ENCODE results near the gene AMER3.

DNA sequence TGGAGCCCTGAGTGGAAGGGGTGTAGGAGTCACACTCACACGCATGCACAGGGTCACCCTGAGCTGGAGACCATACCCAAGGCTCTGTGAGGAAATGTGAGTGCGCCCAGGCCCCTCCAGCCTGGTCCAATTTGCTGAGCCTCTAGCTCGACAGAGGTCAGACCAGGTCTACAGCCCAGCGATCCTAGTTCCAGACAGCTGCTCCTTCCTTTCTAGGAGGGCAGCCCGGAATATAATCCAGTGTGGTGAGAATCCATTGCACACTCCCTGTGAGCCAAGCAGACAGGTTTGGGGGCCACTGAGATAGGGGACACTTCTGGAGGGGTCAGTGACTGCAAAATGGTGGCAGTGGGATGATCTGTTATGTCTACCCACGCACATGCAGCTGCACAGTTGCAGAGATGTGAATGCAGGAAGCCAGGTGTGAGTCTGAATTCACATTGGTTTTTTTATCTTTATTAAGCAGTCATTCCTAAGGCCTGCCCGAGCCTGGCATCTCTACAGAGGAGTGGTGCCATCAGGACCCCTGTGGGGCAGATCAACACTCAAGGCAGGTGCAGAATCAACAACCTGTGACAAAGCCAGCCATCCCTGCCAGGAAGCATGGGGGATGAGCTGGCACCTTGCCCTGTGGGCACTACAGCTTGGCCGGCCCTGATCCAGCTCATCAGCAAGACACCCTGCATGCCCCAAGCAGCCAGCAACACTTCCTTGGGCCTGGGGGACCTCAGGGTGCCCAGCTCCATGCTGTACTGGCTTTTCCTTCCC is 26.6 kb upstream of the AMER3 start, which contains the start of gene GPR148:
- no peak for TF ChIP-seq ZNF384 (IDR thresholded peaks at IDR 0.05; ENCODE audit: borderline replicate concordance, low read depth, low read length)
- TF ChIP-seq, protein P1, sequence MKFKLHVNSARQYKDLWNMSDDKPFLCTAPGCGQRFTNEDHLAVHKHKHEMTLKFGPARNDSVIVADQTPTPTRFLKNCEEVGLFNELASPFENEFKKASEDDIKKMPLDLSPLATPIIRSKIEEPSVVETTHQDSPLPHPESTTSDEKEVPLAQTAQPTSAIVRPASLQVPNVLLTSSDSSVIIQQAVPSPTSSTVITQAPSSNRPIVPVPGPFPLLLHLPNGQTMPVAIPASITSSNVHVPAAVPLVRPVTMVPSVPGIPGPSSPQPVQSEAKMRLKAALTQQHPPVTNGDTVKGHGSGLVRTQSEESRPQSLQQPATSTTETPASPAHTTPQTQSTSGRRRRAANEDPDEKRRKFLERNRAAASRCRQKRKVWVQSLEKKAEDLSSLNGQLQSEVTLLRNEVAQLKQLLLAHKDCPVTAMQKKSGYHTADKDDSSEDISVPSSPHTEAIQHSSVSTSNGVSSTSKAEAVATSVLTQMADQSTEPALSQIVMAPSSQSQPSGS (IDR thresholded peaks at IDR 0.05; ENCODE audit: low read length): no peak
- TF ChIP-seq, protein P2, sequence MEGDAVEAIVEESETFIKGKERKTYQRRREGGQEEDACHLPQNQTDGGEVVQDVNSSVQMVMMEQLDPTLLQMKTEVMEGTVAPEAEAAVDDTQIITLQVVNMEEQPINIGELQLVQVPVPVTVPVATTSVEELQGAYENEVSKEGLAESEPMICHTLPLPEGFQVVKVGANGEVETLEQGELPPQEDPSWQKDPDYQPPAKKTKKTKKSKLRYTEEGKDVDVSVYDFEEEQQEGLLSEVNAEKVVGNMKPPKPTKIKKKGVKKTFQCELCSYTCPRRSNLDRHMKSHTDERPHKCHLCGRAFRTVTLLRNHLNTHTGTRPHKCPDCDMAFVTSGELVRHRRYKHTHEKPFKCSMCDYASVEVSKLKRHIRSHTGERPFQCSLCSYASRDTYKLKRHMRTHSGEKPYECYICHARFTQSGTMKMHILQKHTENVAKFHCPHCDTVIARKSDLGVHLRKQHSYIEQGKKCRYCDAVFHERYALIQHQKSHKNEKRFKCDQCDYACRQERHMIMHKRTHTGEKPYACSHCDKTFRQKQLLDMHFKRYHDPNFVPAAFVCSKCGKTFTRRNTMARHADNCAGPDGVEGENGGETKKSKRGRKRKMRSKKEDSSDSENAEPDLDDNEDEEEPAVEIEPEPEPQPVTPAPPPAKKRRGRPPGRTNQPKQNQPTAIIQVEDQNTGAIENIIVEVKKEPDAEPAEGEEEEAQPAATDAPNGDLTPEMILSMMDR (IDR thresholded peaks at IDR 0.05 in 2 of 3, conservative IDR thresholded peaks at IDR 0.05 in 1 of 3; ENCODE audit: control insufficient read depth in 2 of 3, extremely low read depth in 1 of 3, insufficient read depth in 1 of 3, low read depth in 3 of 3, low read length in 3 of 3): no peak
- TF ChIP-seq SP1 (IDR thresholded peaks at IDR 0.05; ENCODE audit: low read depth, low read length): no peak
- TF ChIP-seq POLR2AphosphoS5 (IDR thresholded peaks at IDR 0.05; ENCODE audit: low read length): no peak
- no peak for TF ChIP-seq CREB1 (IDR thresholded peaks at IDR 0.05; ENCODE audit: low read depth)
- TF ChIP-seq NR2C2 (IDR thresholded peaks at IDR 0.05; ENCODE audit: borderline replicate concordance, control insufficient read depth, insufficient read length, low read depth): no peak
- TF ChIP-seq POLR2A (IDR thresholded peaks at IDR 0.05; ENCODE audit: low read depth, low read length): no peak
- TF ChIP-seq, protein P3, sequence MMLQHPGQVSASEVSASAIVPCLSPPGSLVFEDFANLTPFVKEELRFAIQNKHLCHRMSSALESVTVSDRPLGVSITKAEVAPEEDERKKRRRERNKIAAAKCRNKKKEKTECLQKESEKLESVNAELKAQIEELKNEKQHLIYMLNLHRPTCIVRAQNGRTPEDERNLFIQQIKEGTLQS (IDR thresholded peaks at IDR 0.05; ENCODE audit: borderline replicate concordance, extremely low read depth, low read depth, low read length): no peak
- no peak for TF ChIP-seq FOS (IDR thresholded peaks at IDR 0.05; ENCODE audit: borderline replicate concordance, extremely low read depth, insufficient read length)
- no peak for TF ChIP-seq CHD1 (IDR thresholded peaks at IDR 0.05; ENCODE audit: low read depth, low read length)
